Endothelial cell (in vitro differentiated cells): Measurements from ENCODE around the gene EPHA2. TPM values are rescaled to one million over a fixed set of nuclear protein-coding genes. Genes with fewer than 3 reads are reported as not detected.

Experiments
- DNase-seq: peaks from one replicate; pipeline ENCODE4 v3.0.0; 2021; ENCODE audit warnings: low spot score
- H3K27ac Mint-ChIP-seq: one replicate; pipeline ENCODE4 v1.8.0; 2021; ENCODE audit warnings: mixed read lengths, inconsistent platforms; ENCODE audit not compliant: unreplicated experiment
- H3K27me3 Mint-ChIP-seq: one replicate; pipeline ENCODE4 v1.8.0; 2021; ENCODE audit warnings: mild to moderate bottlenecking, moderate library complexity, mixed read lengths, inconsistent platforms; ENCODE audit not compliant: unreplicated experiment
- H3K36me3 Mint-ChIP-seq: one replicate; pipeline ENCODE4 v1.8.0; 2021; ENCODE audit warnings: mild to moderate bottlenecking, low read depth, mixed read lengths, inconsistent platforms; ENCODE audit not compliant: unreplicated experiment
- H3K4me1 Mint-ChIP-seq: one replicate; pipeline ENCODE4 v1.8.0; 2021; ENCODE audit warnings: mild to moderate bottlenecking, mixed read lengths, inconsistent platforms; ENCODE audit not compliant: unreplicated experiment
- H3K4me3 Mint-ChIP-seq: one replicate; pipeline ENCODE4 v1.8.0; 2021; ENCODE audit warnings: mild to moderate bottlenecking, mixed read lengths, inconsistent platforms; ENCODE audit not compliant: unreplicated experiment
- H3K9me3 Mint-ChIP-seq: one replicate; pipeline ENCODE4 v1.8.0; 2021; ENCODE audit warnings: mixed read lengths, inconsistent platforms; ENCODE audit not compliant: unreplicated experiment
- CTCF ChIP-seq: fragments of 200-600 bp; sonication (generic); IDR thresholded peaks from one replicate; pipeline ENCODE4 v1.5.0; 2021; ENCODE audit warnings: antibody characterized with exemption; ENCODE audit not compliant: unreplicated experiment
- total RNA-seq: library from RNA; stranded (reverse); fragmentation: NEBNext Ultra II Directional; extraction: Animal tissue kit (Norgen Biotek cat#: 25700); gene quantifications from one replicate; pipeline ENCODE4 v1.2.1, GENCODE V29; 2021; ENCODE audit not compliant: unreplicated experiment

The EPHA2 gene
- total RNA-seq, 1 donor from 2014 or later: 109 TPM

DNA sequence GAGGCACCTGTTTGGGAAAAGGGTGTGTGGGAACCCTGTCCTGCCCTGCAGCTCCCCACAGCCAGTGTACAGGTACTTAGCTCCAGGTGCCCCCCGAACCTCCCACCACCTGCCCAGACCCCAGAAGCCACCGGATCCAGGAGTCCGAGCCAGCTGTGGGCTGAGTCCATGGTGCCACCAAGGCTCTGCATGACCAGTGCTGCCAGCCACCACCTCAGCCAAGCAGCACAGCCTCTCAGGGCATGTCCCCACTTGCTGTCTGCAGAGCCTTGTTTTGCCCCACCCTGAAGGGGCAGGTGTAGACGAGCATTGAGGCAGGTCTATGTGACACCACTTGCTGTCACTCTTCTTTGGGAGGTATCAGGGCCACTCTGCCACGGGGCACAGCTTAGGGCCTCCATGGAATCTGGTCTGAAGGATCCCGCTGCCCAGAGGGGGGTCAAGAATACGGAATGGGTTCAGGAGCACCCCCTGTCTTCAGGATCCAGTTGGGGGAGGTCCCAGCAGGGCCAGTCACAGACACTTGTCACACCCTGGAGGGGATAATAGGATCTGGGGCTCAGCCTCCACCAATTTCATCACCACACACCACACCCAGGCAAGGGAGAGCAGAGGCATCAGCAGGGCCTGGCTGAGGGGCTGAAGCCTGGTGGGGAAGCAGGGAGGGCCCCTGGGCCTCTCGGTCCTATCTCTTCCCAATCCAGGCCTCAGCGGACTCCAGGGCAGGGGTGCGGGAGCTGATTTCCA lies 28.9 kb upstream of the EPHA2 start:
- peaks cover 5% of the 10 kb centered on the region for H3K27me3 Mint-ChIP-seq
- peaks cover 17% of the 10 kb centered on the region for H3K4me1 Mint-ChIP-seq
- no peak overlapping the region for H3K27ac Mint-ChIP-seq
- H3K4me3 Mint-ChIP-seq: no peak overlapping the region
- no peaks in the 10 kb centered on the region for H3K9me3 Mint-ChIP-seq
- DNase-seq: no peak
- TF ChIP-seq CTCF: no peak
- no peaks in the 10 kb centered on the region for H3K36me3 Mint-ChIP-seq

GRCh38 chr1:16183765-16184556 lies 28.1 kb upstream of the EPHA2 start:
- no peak for TF ChIP-seq CTCF
- DNase-seq: no peak
- peaks cover 7% of the 10 kb centered on the region for H3K27me3 Mint-ChIP-seq
- H3K9me3 Mint-ChIP-seq: no peaks in the 10 kb centered on the region
- peaks cover 20% of the 10 kb centered on the region for H3K4me1 Mint-ChIP-seq
- H3K4me3 Mint-ChIP-seq: no peak overlapping the region
- H3K36me3 Mint-ChIP-seq: no peaks in the 10 kb centered on the region
- no peak overlapping the region for H3K27ac Mint-ChIP-seq

- Mint-ChIP-seq H3K27me3 (peaks cover 11% of the 10 kb centered on the region), H3K36me3 (no peaks in the 10 kb centered on the region), H3K27ac (peak overlapping the region; percentile 70), H3K9me3 (no peaks in the 10 kb centered on the region), H3K4me3 (no peak overlapping the region), H3K4me1 (peaks cover 26% of the 10 kb centered on the region)
- DNase-seq: no peak
- no peak for TF ChIP-seq CTCF
These were observed 27.3 kb upstream of the EPHA2 start for GRCh38 chr1:16183179-16183578.

DNA sequence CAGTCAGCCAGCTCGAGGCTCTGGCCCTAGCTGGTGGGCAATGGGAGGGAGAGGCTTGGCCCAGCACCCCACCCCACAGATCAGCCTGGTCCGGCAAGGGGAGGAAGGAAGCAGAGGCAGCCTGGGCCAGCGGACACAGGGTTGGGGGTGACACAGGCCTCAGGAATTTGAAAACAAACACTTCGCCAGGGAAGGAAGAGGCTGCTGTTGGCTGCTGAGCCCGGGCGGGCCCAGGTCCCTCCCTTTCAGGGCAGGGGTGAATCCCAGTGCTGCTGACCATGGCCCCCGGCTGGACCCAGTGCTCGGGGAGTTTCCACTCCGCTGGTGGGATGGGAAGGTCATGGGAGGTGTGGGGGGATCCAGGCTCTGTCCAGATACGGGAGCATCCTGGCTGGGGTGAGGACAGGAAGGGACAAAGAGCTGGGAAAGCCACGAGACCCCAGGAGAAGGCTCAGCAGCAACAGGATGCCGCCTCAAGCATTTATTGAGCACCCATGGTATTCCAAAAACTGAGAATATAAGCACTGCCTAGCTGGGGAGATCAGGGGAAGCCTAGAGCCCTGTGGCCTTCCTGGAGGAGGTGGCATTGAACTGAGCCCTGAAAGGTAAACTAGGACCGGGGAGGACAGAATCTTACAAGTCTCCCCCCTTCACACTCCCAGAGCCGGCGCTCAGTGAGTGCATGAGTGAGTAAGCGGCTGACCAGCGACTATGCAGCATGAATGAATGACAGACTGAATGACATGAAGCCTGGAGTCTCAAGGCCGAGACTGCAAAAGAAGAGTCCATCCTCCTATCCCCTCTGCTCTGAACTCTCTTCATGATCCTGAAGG lies 26.2 kb upstream of the EPHA2 start:
- peak overlapping the region; percentile 99 for H3K27ac Mint-ChIP-seq
- TF ChIP-seq CTCF: no peak
- H3K4me3 Mint-ChIP-seq: peak overlapping the region; percentile 47

More for the DNA sequence above, 26.2 kb upstream of the EPHA2 start:
- Mint-ChIP-seq H3K4me1 (peaks cover 26% of the 10 kb centered on the region), H3K9me3 (no peaks in the 10 kb centered on the region), H3K27me3 (peaks cover 13% of the 10 kb centered on the region), H3K36me3 (no peaks in the 10 kb centered on the region)
- peak; percentile 79 for DNase-seq
